HG03103 (cell line): Measurements from ENCODE around the gene PLIN4.
"Not testable (repeated sequence)": the region's sequence is repeated elsewhere in the genome, so short reads cannot be mapped to it uniquely, and the experiment has no call there.

Source experiments
- ATAC-seq: cut with Tn5 transposase; IDR thresholded peaks from one replicate; pipeline ENCODE4 v1.9.1; 2021; ENCODE audit warnings: low read depth; ENCODE audit not compliant: unreplicated experiment

Gene PLIN4

DNA sequence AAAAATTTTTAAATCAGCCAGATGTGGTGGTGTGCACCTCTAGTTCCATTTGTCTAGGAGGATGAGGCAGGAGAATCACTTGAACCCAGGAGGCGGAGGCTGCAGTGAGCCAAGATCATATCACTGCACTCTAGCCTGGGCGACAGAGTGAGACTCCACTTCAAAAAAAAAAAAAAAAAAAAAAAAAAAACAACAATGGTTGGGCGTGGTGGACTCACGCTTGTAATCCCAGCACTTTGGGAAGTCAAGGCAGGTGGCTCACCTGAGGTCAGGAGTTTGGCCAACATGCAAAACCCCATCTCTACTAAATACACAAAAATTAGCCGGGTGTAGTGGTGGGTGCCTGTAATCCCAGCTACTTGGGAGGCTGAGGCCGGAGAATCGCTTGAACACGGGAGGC, 9.1 kb upstream of the PLIN4 start:
- not testable (repeated sequence) for ATAC-seq

DNA sequence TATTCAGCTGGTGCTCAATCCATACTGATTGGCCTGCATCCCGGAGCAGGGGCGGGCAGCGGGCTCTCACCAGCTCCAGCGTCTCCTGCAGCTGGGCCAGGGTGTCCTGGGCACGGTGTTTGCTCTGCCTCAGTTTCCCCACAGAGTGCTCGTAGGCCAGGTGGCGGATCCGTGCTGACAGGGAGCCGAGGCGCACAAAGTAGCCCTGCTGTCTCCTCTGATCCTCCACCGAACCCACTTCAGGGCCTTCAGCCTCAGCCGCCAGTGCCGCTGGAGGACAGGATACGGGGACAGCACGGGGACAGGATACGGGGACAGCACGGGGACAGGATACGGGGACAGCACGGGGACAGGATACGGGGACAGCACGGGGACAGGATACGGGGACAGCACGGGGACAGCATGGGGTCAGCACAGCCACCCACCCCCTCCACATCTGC, 7.3 kb upstream of the PLIN4 start:
- ATAC-seq: no peak

DNA sequence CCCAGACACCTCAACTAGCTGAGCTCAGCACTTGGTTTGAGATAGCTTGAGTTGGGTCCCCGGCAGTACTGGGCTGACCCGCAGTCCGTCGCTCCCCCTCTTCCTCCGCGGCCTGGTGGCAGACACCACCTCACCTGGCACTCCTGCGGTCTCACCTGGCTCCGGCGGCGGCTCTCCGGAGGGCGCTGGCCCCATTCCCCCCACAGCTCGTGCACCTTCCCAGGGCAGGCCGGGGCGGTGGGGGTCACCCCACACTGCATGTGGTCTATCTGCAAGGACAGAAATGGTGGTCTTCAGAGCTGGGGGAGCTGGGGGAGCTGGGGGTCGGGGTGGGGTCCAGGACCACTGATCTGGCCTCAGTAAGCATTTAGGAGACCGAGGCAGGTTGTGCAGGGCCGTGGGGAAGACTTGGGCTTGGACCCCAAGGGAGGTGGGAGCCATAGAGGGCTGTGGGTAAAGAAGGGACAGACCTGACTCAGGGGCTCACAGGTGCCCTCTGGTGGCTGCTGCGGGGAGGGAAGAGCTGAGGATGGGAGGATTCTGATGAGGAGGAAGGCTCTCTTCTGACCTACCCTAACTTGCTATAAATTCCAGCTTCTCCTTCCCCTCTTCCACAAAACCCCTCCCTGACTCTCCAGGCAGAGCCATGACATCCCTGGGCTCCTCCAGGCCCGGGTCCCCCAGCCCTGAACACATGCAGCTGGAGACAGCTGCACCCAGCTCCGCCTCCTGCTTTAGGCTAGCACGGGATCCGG, 6.7 kb upstream of the PLIN4 start:
- no peak for ATAC-seq

GRCh38 chr19:4523306-4524110, 5.2 kb upstream of the PLIN4 start:
- no peak for ATAC-seq

- no peak for ATAC-seq
Observed at GRCh38 chr19:4522291-4523002, 4.2 kb upstream of the PLIN4 start.

GRCh38 chr19:4521888-4522242, 3.6 kb upstream of the PLIN4 start:
- ATAC-seq: no peak

- no peak for ATAC-seq
Observed at GRCh38 chr19:4521170-4521887, 3.0 kb upstream of the PLIN4 start.

GRCh38 chr19:4519521-4520277, 1.4 kb upstream of the PLIN4 start:
- no peak for ATAC-seq

DNA sequence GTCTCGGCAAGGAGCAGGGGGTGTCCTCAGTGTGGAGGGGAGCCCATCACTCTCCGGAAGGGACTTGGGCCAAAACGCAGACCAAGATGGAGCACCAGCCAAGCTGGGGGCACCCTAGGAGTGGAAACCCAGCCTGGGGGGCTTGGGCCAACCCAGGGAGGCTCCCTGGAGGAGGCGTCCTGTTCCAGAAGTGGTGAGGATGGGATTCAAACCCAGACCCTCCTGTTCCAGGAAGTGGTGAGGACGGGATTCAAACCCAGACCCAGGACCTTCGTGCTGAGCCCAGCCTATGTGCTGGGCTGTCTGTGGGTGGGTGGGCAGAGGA, 848 bp upstream of the PLIN4 start:
- no peak for ATAC-seq

GRCh38 chr19:4517451-4518057, 732 bp downstream of the PLIN4 start:
- ATAC-seq: no peak

GRCh38 chr19:4516939-4517300, 1.4 kb downstream of the PLIN4 start:
- no peak for ATAC-seq

DNA sequence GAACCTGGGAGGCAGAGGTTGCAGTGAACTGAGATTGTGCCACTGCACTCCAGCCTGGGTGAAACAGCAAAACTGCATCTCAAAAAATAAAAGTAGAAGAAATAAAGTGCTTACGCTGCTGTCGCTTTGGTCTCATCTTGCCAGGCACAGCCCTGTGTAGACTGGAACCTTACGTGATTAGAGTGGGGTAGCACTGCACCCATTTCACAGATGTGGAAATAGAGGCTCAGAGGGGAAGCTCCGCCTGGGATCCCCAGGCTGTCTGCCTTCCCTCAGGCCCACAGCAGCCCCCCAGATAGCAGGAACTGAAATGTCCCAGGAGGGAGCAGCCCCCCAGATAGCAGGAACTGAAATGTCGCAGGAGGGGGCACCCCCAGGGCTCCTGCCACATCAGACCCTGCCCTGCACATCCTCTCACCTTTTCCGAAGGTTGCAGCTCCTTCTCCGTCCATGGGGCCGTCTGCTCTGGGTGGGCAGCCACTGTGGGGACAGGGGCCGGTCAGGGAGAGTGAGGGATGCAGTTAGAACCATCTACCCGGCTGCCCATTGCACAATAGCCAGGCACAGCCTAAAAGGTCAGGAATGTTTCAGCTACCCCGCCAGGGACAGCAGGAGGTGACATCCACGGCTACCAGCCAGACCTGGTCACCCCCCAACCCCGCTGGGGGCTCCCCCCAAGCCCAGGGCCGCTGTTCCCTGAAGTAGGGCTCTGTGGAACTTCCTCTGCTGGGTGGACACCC, 1.9 kb downstream of the PLIN4 start:
- no peak for ATAC-seq

- no peak for ATAC-seq
Observed at GRCh38 chr19:4515732-4516131, 2.6 kb downstream of the PLIN4 start.

DNA sequence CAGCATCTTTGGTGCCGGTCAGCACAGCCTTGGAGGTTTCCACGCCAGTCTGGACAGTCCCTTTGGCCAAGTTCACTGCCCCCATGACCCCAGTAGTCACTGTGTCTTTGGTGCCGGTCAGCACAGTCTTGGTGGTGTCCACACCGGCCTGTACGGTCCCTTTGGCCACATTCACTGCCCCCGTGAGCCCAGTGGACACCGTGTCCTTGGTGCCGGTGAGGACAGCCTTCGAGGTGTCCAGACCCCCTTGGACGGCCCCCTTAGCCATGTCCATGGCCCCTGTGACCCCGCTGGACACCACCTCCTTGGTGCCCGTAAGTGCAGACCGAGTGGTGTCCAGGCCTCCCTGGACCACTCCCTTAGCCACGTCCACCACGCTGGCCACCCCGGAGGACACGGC, 5.0 kb downstream of the PLIN4 start:
- no peak for ATAC-seq

DNA sequence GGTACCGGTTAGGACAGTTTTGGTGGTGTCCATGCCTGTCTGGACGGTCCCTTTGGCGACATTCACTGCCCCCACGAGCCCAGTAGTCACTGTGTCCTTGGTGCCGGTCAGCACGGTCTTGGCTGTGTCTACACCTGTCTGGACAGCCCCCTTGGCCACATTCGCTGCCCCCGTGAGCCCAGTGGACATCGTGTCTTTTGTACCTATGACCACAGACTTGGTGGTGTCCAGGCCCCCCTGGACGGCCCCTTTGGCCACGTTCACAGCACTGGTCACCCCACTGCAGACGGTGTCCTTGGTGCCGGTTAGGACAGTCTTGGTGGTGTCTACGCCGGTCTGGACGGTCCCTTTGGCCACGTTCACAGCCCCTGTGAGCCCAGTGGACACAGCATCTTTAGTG, 6.2 kb downstream of the PLIN4 start:
- no peak for ATAC-seq

DNA sequence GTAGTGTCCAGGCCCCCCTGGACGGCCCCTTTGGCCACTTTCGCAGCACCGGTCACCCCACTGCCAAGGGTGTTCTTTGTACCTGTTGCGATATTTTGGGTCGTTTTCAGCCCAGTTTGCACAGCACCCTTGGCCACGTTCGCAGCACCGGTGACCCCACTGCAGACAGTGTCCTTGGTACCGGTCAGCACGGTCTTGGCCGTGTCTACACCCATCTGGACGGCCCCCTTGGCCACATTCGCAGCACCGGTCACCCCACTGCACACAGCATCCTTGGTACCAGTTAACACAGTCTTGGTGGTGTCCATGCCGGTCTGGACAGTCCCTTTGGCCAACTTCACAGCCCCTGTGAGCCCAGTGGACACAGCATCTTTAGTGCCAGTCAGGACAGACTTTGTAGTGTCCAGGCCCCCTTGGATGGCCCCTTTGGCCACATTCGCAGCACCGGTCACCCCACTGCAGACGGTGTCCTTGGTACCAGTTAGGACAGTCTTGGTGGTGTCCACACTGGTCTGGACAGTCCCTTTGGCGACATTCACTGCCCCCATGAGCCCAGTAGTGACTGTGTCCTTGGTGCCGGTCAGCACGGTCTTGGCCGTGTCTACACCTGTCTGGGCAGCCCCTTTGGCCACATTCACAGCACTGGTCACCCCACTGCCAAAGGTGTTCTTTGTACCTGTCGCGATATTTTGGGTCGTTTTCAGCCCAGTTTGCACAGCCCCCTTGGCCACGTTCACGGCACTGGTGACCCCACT, 6.8 kb downstream of the PLIN4 start:
- ATAC-seq: no peak

- no peak for ATAC-seq
Observed at GRCh38 chr19:4510435-4511255, 7.6 kb downstream of the PLIN4 start.

- no peak for ATAC-seq
Observed at GRCh38 chr19:4508698-4509097, 9.6 kb downstream of the PLIN4 start.
